Spleen (tissue), 11 donors: ENCODE results near the gene C3orf20. TPM values are rescaled to one million over a fixed set of nuclear protein-coding genes. Genes with fewer than 3 reads are reported as not detected.

ENCODE experiments used
- DNase-seq: peaks from one replicate; pipeline ENCODE4 v3.0.0-alpha.2; 2020
- H3K27ac ChIP-seq, 8 donors: fragments of 200-600 bp; sonication (generic) in 7 of 8; 1 replicate in 4 of 8; 2 replicates in 4 of 8; pipeline versions ENCODE4 v1.5.0 to v1.8.0; 2016 to 2021; ENCODE audit warnings: inconsistent platforms in 4 of 8, mild to moderate bottlenecking in 4 of 8, moderate library complexity in 1 of 8
- H3K27me3 ChIP-seq, 7 donors: fragments of 200-600 bp; sonication (generic) in 6 of 7; replicated peaks in 1 of 7; 1 replicate in 4 of 7; 2 replicates in 3 of 7; pipeline versions ENCODE4 v1.5.0 to v1.8.0; 2016 to 2021; ENCODE audit warnings: inconsistent platforms in 3 of 7, mild to moderate bottlenecking in 1 of 7
- H3K36me3 ChIP-seq, 6 donors: fragments of 200-600 bp; sonication (generic) in 5 of 6; 1 replicate in 4 of 6; 2 replicates in 2 of 6; pipeline versions ENCODE4 v1.5.0 to v1.8.0; 2016 to 2021; ENCODE audit warnings: inconsistent platforms in 2 of 6
- H3K4me1 ChIP-seq, 6 donors: fragments of 200-600 bp; sonication (generic) in 5 of 6; 1 replicate in 3 of 6; 2 replicates in 3 of 6; pipeline versions ENCODE4 v1.5.0 to v1.8.0; 2016 to 2021; ENCODE audit warnings: inconsistent platforms in 3 of 6
- H3K4me3 ChIP-seq, 8 donors: fragments of 200-600 bp; sonication (generic) in 7 of 8; 1 replicate in 4 of 8; 2 replicates in 4 of 8; pipeline versions ENCODE4 v1.5.0 to v1.8.0; 2016 to 2021; ENCODE audit warnings: inconsistent platforms in 4 of 8, mild to moderate bottlenecking in 4 of 8, moderate library complexity in 2 of 8
- H3K9me3 ChIP-seq, 8 donors: fragments of 200-600 bp; sonication (generic) in 7 of 8; 1 replicate in 4 of 8; 2 replicates in 4 of 8; pipeline versions ENCODE4 v1.5.0 to v1.8.0; 2016 to 2021; ENCODE audit warnings: inconsistent platforms in 4 of 8
- POLR2A ChIP-seq, 3 donors: fragments of 450-650 bp; IDR thresholded peaks; one replicate each; pipeline ENCODE4 v1.5.1; 2017; ENCODE audit warnings: antibody characterized with exemption in 3 of 3, mild to moderate bottlenecking in 1 of 3
- POLR2AphosphoS5 ChIP-seq, 3 donors: sonication (generic); formaldehyde crosslinking; IDR thresholded peaks; one replicate each; pipeline ENCODE4 v1.5.1; 2017; ENCODE audit warnings: antibody characterized with exemption in 3 of 3
- WGBS, 5 donors: extraction: QIAGEN DNeasy Blood & Tissue Kit in 3 of 5; methylation state at CpG; one replicate each; pipeline versions ENCODE4 v1.1.5 to v1.1.7; 2013 to 2018; 5-methylcytosine and 5-hydroxymethylcytosine counted together
- intact Hi-C: fragments of 100-400 bp; cut with DNase I; formaldehyde crosslinking; loops from one replicate; pipeline ENCODE4 v1.15.0; 2023; ENCODE audit warnings: low total_unique reads
- polyA plus RNA-seq, 3 donors: library from polyadenylated mRNA; stranded (reverse); fragments of 200-250 nt; gene quantifications; one replicate each; pipeline ENCODE4 v1.2.1, GENCODE V29; 2013
- total RNA-seq, 7 donors: library from RNA; depleted of rRNA in 3 of 7; stranded (reverse); fragments of >200 nt in 3 of 7; fragmentation: NEBNext Ultra II Directional in 4 of 7; extraction: Animal tissue kit (Norgen Biotek cat#: 25700) in 4 of 7; gene quantifications; one replicate each; pipeline versions ENCODE4 v1.1.0 to v1.2.1, GENCODE V29; 2016 to 2021
- TF ChIP-seq, protein P1 (sequence below), 11 experiments: fragments of 200-600 bp in 7 of 11; fragments of 450-650 bp in 4 of 11; sonication (generic) in 4 of 11; IDR thresholded peaks in 8 of 11; conservative IDR thresholded peaks in 3 of 11; 1 replicate in 7 of 11; 2 replicates in 4 of 11; pipeline versions ENCODE4 v1.4.0 to v1.8.0; 2016 to 2021; ENCODE audit warnings: antibody characterized with exemption in 11 of 11, inconsistent platforms in 4 of 11, mild to moderate bottlenecking in 1 of 11
- donor health status: healthy with polysubstance abuse.
- donor health status: DM: no; HTN: no; CAD: no; lungs with moderate emphysema.
- donor health status: DM: no; HTN: no; CAD: no.
- donor health status: Bipolar disorder and iron deficiency.
- donor health status: healthy.
- donor health status: DM: no; HTN: no; CAD: no.
- donor health status: DM: yes; HTN: yes; CAD: no.

The C3orf20 gene
- total and polyA plus RNA-seq, 10 donors = 0.17 to 1.1 (median 0.30) TPM; not detected in 3

GRCh38 chr3:14688525-14688924 lies 13.6 kb downstream of the C3orf20 start:
- no peak for TF ChIP-seq POLR2A (IDR thresholded peaks at IDR 0.05)
- no peak for TF ChIP-seq POLR2AphosphoS5 (IDR thresholded peaks at IDR 0.05)
- TF ChIP-seq, protein P1, sequence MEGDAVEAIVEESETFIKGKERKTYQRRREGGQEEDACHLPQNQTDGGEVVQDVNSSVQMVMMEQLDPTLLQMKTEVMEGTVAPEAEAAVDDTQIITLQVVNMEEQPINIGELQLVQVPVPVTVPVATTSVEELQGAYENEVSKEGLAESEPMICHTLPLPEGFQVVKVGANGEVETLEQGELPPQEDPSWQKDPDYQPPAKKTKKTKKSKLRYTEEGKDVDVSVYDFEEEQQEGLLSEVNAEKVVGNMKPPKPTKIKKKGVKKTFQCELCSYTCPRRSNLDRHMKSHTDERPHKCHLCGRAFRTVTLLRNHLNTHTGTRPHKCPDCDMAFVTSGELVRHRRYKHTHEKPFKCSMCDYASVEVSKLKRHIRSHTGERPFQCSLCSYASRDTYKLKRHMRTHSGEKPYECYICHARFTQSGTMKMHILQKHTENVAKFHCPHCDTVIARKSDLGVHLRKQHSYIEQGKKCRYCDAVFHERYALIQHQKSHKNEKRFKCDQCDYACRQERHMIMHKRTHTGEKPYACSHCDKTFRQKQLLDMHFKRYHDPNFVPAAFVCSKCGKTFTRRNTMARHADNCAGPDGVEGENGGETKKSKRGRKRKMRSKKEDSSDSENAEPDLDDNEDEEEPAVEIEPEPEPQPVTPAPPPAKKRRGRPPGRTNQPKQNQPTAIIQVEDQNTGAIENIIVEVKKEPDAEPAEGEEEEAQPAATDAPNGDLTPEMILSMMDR (IDR thresholded peaks at IDR 0.05 in 8 of 11, conservative IDR thresholded peaks at IDR 0.05 in 3 of 11) = no peak
- intact Hi-C loops = no loop called here

DNA sequence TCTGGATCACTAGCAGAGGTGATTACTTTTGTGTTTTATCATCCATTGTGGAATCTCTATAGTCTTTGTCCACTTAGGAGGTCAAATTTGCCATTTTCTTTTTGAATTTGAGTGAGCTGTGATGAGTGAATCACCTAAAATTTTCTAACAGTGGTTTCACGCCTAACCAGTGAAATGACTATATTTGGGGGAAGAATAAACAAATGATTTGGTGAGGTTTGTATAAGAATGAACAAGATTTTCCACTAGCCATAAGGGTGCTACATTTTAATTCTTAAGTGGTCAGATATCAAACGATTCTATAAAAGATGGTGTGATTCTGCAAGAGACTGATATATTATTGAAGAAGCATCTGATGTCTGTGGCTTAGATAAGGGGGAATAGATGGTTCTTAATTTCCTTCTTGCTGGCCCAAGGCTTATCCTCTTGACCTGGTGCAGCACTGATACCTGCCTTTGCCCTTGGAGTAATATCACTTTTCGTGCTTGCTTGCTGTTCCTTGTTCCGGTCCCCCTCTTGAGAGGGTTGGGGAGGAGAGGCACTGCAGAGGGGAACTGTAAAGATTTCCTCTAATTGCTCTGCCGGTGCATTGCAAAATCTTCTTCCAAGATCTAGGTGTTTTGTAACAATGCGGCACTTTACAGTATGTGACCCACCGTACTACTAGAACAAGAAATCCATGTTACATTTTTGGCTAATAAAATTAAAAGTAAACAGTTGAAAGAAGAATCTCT lies 14.5 kb downstream of the C3orf20 start:
- no peak overlapping the region for H3K27ac ChIP-seq
- TF ChIP-seq, protein P1 (IDR thresholded peaks at IDR 0.05 in 8 of 11, conservative IDR thresholded peaks at IDR 0.05 in 3 of 11) = no peak
- TF ChIP-seq POLR2A (IDR thresholded peaks at IDR 0.05) = no peak
- TF ChIP-seq POLR2AphosphoS5 (IDR thresholded peaks at IDR 0.05) = no peak
- no peaks in the 10 kb centered on the region for H3K36me3 ChIP-seq
- no peak overlapping the region for H3K4me3 ChIP-seq
- intact Hi-C loops = no loop called here
- peaks cover 0 to 21% (median 0%) of the 10 kb centered on the region in 6 donors for H3K4me1 ChIP-seq
- no peak for DNase-seq
- H3K9me3 ChIP-seq = peaks cover 0 to 15% (median 7%) of the 10 kb centered on the region in 8 donors
- peaks cover 0 to 6% (median 0%) of the 10 kb centered on the region in 7 donors for H3K27me3 ChIP-seq
- WGBS, 5 donors = 33 to 52% (median 42%) methylated on average over 7 of the region's 7 CpGs

More at GRCh38 chr3:14688525-14688924, 13.6 kb downstream of the C3orf20 start:
- Histone ChIP-seq H3K27ac (no peak overlapping the region), H3K4me1 (peaks cover 0 to 21% (median 0%) of the 10 kb centered on the region in 6 donors), H3K36me3 (no peaks in the 10 kb centered on the region), H3K27me3 (peaks cover 0 to 6% (median 0%) of the 10 kb centered on the region in 7 donors), H3K9me3 (peaks cover 0 to 10% (median 6%) of the 10 kb centered on the region in 8 donors), H3K4me3 (no peak overlapping the region)
- 17 to 41% (median 32%) methylated on average over 2 of the region's 2 CpGs for WGBS, 5 donors
- no peak for DNase-seq

GRCh38 chr3:14691239-14691638 lies 16.3 kb downstream of the C3orf20 start:
- TF ChIP-seq, protein P1 (IDR thresholded peaks at IDR 0.05 in 8 of 11, conservative IDR thresholded peaks at IDR 0.05 in 3 of 11) = no peak
- TF ChIP-seq POLR2A (IDR thresholded peaks at IDR 0.05) (no peak), POLR2AphosphoS5 (IDR thresholded peaks at IDR 0.05) (no peak)
- no peak overlapping the region for H3K27ac ChIP-seq
- DNase-seq = no peak
- no peak overlapping the region for H3K4me3 ChIP-seq
- WGBS, 5 donors = 38 to 66% (median 50%) methylated on average over 4 of the region's 4 CpGs
- peaks cover 0 to 6% (median 0%) of the 10 kb centered on the region in 7 donors for H3K27me3 ChIP-seq
- H3K4me1 ChIP-seq = peaks cover 0 to 21% (median 0%) of the 10 kb centered on the region in 6 donors
- H3K36me3 ChIP-seq = no peaks in the 10 kb centered on the region
- intact Hi-C loops = no loop called here
- H3K9me3 ChIP-seq = peaks cover 0 to 15% (median 7%) of the 10 kb centered on the region in 8 donors

GRCh38 chr3:14691719-14692118 lies 16.8 kb downstream of the C3orf20 start:
- Histone ChIP-seq H3K27ac (no peak overlapping the region), H3K9me3 (peaks cover 0 to 15% (median 7%) of the 10 kb centered on the region in 8 donors), H3K4me1 (peaks cover 0 to 21% (median 0%) of the 10 kb centered on the region in 6 donors), H3K36me3 (no peaks in the 10 kb centered on the region), H3K4me3 (no peak overlapping the region), H3K27me3 (peaks cover 0 to 6% (median 0%) of the 10 kb centered on the region in 7 donors)
- DNase-seq = no peak
- WGBS, 5 donors = 89 to 100% (median 92%) methylated on average over 1 of the region's 1 CpG
- TF ChIP-seq POLR2A (IDR thresholded peaks at IDR 0.05) (no peak), POLR2AphosphoS5 (IDR thresholded peaks at IDR 0.05) (no peak)
- TF ChIP-seq, protein P1 (IDR thresholded peaks at IDR 0.05 in 8 of 11, conservative IDR thresholded peaks at IDR 0.05 in 3 of 11) = no peak
- intact Hi-C loops = no loop called here
